HCT116 (cell line): ENCODE data around the gene CCDC183. TPM values are rescaled to one million over a fixed set of nuclear protein-coding genes. Genes with fewer than 3 reads are reported as not detected.

Experiments used
- ATAC-seq: fragments of 200-7000 bp; cut with Tn5 transposase; 2 replicates; pipeline ENCODE4 v1.9.1; 2020; ENCODE audit warnings: mild to moderate bottlenecking, moderate library complexity
- BruUV-seq: library from RNA; stranded (reverse); fragments of 400-500 nt; replicated peaks from 2 replicates; lab custom pipeline; 2021; lab: Mats Ljungman, UMichigan
- CTCF ChIA-PET: fragments of 300-600 bp; sonication (Branson Sonifier 250); formaldehyde crosslinking; loops from one replicate; lab custom pipeline; 2021; ENCODE audit warnings: antibody characterized with exemption; lab: Charles Lee
- POLR2A ChIA-PET: fragments of 300-600, 350-600 bp; sonication (Branson Sonifier 250); formaldehyde crosslinking; loops from one replicate; lab custom pipeline; 2021; ENCODE audit warnings: antibody characterized with exemption; lab: Charles Lee
- RAD21 ChIA-PET, 2 experiments: fragments of 300-600 bp; sonication (Branson Sonifier 250); formaldehyde crosslinking; loops; one replicate each; lab custom pipeline; 2023; ENCODE audit warnings: low total read pairs in 2 of 2; ENCODE audit not compliant: uncharacterized antibody in 2 of 2, unreplicated experiment in 2 of 2, low non-redundant PET in 1 of 2; lab: Charles Lee
- DNase-seq: peaks from one replicate; pipeline ENCODE4 v3.0.0-alpha.2; 2010; ENCODE audit warnings: low read depth, low spot score
- H2AFZ ChIP-seq: fragments of 200-600 bp; shearing (Covaris generic), sonication (generic); 2 replicates; pipeline ENCODE4 v1.6.1; 2017; ENCODE audit warnings: low read depth, mixed run types, mixed read lengths, antibody characterized with exemption, low read length; ENCODE audit not compliant: poor library complexity, severe bottlenecking
- H3K27ac ChIP-seq: 2 replicates; pipeline ENCODE4 v1.5.1; 2012; ENCODE audit warnings: low read depth, low read length
- H3K27me3 ChIP-seq: fragments of 200-600 bp; sonication (generic); 2 replicates; pipeline ENCODE4 v1.6.1; 2016; ENCODE audit warnings: mixed run types, low read length, mixed read lengths; ENCODE audit not compliant: insufficient read depth
- H3K36me3 ChIP-seq, 2 experiments: fragments of 200-500 bp in 1 of 2; fragments of 200-600 bp in 1 of 2; sonication (Bioruptor generic) in 1 of 2; sonication (generic) in 1 of 2; 2 replicates each; pipeline versions ENCODE4 v1.5.1 to v1.6.1; 2014 to 2016; ENCODE audit warnings: low read length in 2 of 2, inconsistent platforms in 1 of 2, mixed read lengths in 1 of 2, mixed run types in 1 of 2; ENCODE audit not compliant: insufficient read depth in 2 of 2, control insufficient read depth in 1 of 2
- H3K4me1 ChIP-seq, 2 experiments: fragments of 200-600 bp in 1 of 2; sonication (generic) in 1 of 2; 2 replicates each; pipeline versions ENCODE4 v1.5.1 to v1.6.1; 2012 to 2017; ENCODE audit warnings: low read length in 2 of 2, inconsistent platforms in 1 of 2, mild to moderate bottlenecking in 1 of 2, mixed read lengths in 1 of 2, mixed run types in 1 of 2, moderate library complexity in 1 of 2; ENCODE audit not compliant: insufficient read depth in 2 of 2, control insufficient read depth in 1 of 2
- H3K4me2 ChIP-seq: fragments of 200-600 bp; sonication (generic); 2 replicates; pipeline ENCODE4 v1.6.1; 2017; ENCODE audit warnings: mixed run types, low read length, mixed read lengths
- H3K4me3 ChIP-seq, 2 experiments: fragments of 200-600 bp in 1 of 2; sonication (generic) in 1 of 2; replicated peaks in 1 of 2; 2 replicates each; pipeline ENCODE4 v1.5.1; 2011 to 2016; ENCODE audit warnings: low read length in 2 of 2, control low read depth in 1 of 2, low read depth in 1 of 2, mild to moderate bottlenecking in 1 of 2, mixed read lengths in 1 of 2, mixed run types in 1 of 2
- H3K79me2 ChIP-seq: fragments of 200-600 bp; sonication (generic); 2 replicates; pipeline ENCODE4 v1.6.1; 2017; ENCODE audit warnings: mild to moderate bottlenecking, mixed run types, low read length, moderate library complexity, mixed read lengths; ENCODE audit not compliant: insufficient read depth
- H3K9ac ChIP-seq: fragments of 200-600 bp; sonication (generic); 2 replicates; pipeline ENCODE4 v1.6.1; 2016; ENCODE audit warnings: low read length, mixed read lengths
- H3K9me2 ChIP-seq: fragments of 200-600 bp; sonication (generic), shearing (Covaris generic); 2 replicates; pipeline ENCODE4 v1.6.1; 2017; ENCODE audit warnings: mixed run types, mild to moderate bottlenecking, moderate library complexity; ENCODE audit not compliant: insufficient read depth
- H3K9me3 ChIP-seq, 2 experiments: fragments of 200-500 bp in 1 of 2; fragments of 200-600 bp in 1 of 2; sonication (Bioruptor generic) in 1 of 2; sonication (generic) in 1 of 2; 2 replicates each; pipeline ENCODE4 v1.6.1; 2014 to 2017; ENCODE audit warnings: low read length in 2 of 2, mixed read lengths in 2 of 2, inconsistent platforms in 1 of 2, low read depth in 1 of 2, mild to moderate bottlenecking in 1 of 2, mixed run types in 1 of 2, moderate library complexity in 1 of 2; ENCODE audit not compliant: control insufficient read depth in 1 of 2, insufficient read depth in 1 of 2
- H4K20me1 ChIP-seq: fragments of 200-600 bp; sonication (generic), shearing (Covaris generic); 2 replicates; pipeline ENCODE4 v1.6.1; 2017; ENCODE audit warnings: mixed run types, mild to moderate bottlenecking, moderate library complexity; ENCODE audit not compliant: insufficient read depth
- CBX3 ChIP-seq: IDR thresholded peaks from 2 replicates; pipeline ENCODE4 v1.6.1; 2012; ENCODE audit warnings: low read depth
- CEBPB ChIP-seq: IDR thresholded peaks from 2 replicates; pipeline ENCODE4 v1.6.1; 2012; ENCODE audit warnings: low read depth
- EGR1 ChIP-seq: IDR thresholded peaks from 2 replicates; pipeline ENCODE4 v1.6.1; 2012; ENCODE audit warnings: low read depth
- ELF1 ChIP-seq: IDR thresholded peaks from 2 replicates; pipeline ENCODE4 v1.6.1; 2012; ENCODE audit warnings: low read depth, borderline replicate concordance
- EZH2 ChIP-seq: fragments of 200-600 bp; sonication (generic); IDR thresholded peaks from 2 replicates; pipeline ENCODE4 v1.6.1; 2017; ENCODE audit warnings: antibody characterized with exemption, mixed run types
- EZH2phosphoT487 ChIP-seq: fragments of 200-600 bp; IDR thresholded peaks from 2 replicates; pipeline ENCODE4 v1.6.1; 2018; ENCODE audit warnings: antibody characterized with exemption, borderline replicate concordance
- FOSL1 ChIP-seq: IDR thresholded peaks from 2 replicates; pipeline ENCODE4 v1.6.1; 2012; ENCODE audit warnings: low read depth
- JUND ChIP-seq: IDR thresholded peaks from 2 replicates; pipeline ENCODE4 v1.6.1; 2012
- POLR2AphosphoS5 ChIP-seq: IDR thresholded peaks from 2 replicates; pipeline ENCODE4 v1.6.1; 2011; ENCODE audit warnings: mild to moderate bottlenecking, low read depth, low read length, moderate library complexity
- RAD21 ChIP-seq: IDR thresholded peaks from 2 replicates; pipeline ENCODE4 v1.6.1; 2012; ENCODE audit warnings: low read depth, mild to moderate bottlenecking
- SIN3A ChIP-seq: IDR thresholded peaks from 2 replicates; pipeline ENCODE4 v1.6.1; 2012; ENCODE audit warnings: low read depth
- SP1 ChIP-seq: IDR thresholded peaks from 2 replicates; pipeline ENCODE4 v1.6.1; 2012; ENCODE audit warnings: low read depth
- SRF ChIP-seq: IDR thresholded peaks from 2 replicates; pipeline ENCODE4 v1.6.1; 2012; ENCODE audit warnings: low read depth
- TCF7L2 ChIP-seq: IDR thresholded peaks from 2 replicates; pipeline ENCODE4 v1.7.0; 2011; ENCODE audit warnings: borderline replicate concordance, inconsistent platforms; ENCODE audit not compliant: insufficient read depth, insufficient read length; ENCODE audit errors: extremely low read depth
- YY1 ChIP-seq: IDR thresholded peaks from 2 replicates; pipeline ENCODE4 v1.6.1; 2011; ENCODE audit warnings: low read length, low read depth, moderate library complexity, mild to moderate bottlenecking; ENCODE audit not compliant: insufficient replicate concordance; ENCODE audit errors: extremely low read depth
- ZFX ChIP-seq: fragments of 450-650 bp; IDR thresholded peaks from 2 replicates; pipeline ENCODE4 v1.6.1; 2017
- ZNF274 ChIP-seq: fragments of 200-500 bp; sonication (Bioruptor generic); IDR thresholded peaks from 2 replicates; pipeline ENCODE4 v1.6.1; 2014; ENCODE audit warnings: mild to moderate bottlenecking, low read depth, low read length, inconsistent platforms
- intact Hi-C: fragments of 100-400 bp; cut with micrococcal nuclease; formaldehyde crosslinking; loops from 2 replicates; pipeline ENCODE4 v1.10.0; 2022
- total RNA-seq: library from RNA; stranded (reverse); gene quantifications from one replicate; pipeline ENCODE4 v1.2.1, GENCODE V29; 2021; ENCODE audit not compliant: unreplicated experiment
- TF ChIP-seq, protein P1 (sequence below), 3 experiments: fragments of 200-600 bp in 1 of 3; sonication (generic) in 1 of 3; IDR thresholded peaks in 2 of 3; conservative IDR thresholded peaks in 1 of 3; 2 replicates each; pipeline ENCODE4 v1.5.1; 2012 to 2017; ENCODE audit warnings: low read depth in 2 of 3, low read length in 2 of 3, antibody characterized with exemption in 1 of 3, borderline replicate concordance in 1 of 3, control low read depth in 1 of 3, mild to moderate bottlenecking in 1 of 3, mixed read lengths in 1 of 3, mixed run types in 1 of 3, moderate library complexity in 1 of 3; ENCODE audit not compliant: insufficient read depth in 1 of 3
- TF ChIP-seq, protein P2 (sequence below): IDR thresholded peaks from 2 replicates; pipeline ENCODE4 v1.6.1; 2012
- TF ChIP-seq, protein P3 (sequence below): IDR thresholded peaks from 2 replicates; pipeline ENCODE4 v1.6.1; 2012

The CCDC183 gene
- total RNA-seq, 1 experiment from 2014 or later, result 2.8 TPM

DNA sequence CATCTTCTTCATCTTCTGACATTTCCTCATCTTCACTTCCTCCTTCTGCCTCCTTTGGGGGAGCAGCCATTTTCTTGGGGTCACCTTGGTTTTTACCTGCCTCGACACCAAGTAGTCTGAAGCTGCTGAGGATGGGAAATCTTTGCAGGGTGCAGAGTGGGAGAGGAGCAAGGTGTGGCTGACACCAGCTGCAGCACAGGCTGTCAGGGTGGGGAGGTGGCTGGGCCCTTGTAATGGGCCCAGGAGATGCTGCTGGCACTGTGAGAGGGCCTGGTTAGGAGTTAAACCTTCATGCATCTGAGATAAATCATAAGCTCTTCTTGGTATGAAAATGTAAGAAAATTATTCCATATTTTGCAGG, 19.3 kb downstream of the CCDC183 start:
- Histone ChIP-seq H3K27me3 (no peaks in the 10 kb centered on the region), H3K27ac (no peak overlapping the region), H3K9me3 (no peaks in the 10 kb centered on the region), H2AFZ (no peak overlapping the region), H3K9ac (no peak overlapping the region), H3K36me3 (peaks cover 0 to 14% of the 10 kb centered on the region in 2 experiments; a peak in 2 of 4 replicates), H3K4me1 (no peaks in the 10 kb centered on the region), H3K9me2 (no peaks in the 10 kb centered on the region), H3K4me2 (no peak overlapping the region), H3K79me2 (peaks cover 48% of the 10 kb centered on the region), H4K20me1 (no peaks in the 10 kb centered on the region), H3K4me3 (no peak overlapping the region)
- intact Hi-C loops, result no loop called here
- TF ChIP-seq YY1, result no peak
- no peak for TF ChIP-seq EZH2
- no peak for TF ChIP-seq SP1
- TF ChIP-seq, protein P1, sequence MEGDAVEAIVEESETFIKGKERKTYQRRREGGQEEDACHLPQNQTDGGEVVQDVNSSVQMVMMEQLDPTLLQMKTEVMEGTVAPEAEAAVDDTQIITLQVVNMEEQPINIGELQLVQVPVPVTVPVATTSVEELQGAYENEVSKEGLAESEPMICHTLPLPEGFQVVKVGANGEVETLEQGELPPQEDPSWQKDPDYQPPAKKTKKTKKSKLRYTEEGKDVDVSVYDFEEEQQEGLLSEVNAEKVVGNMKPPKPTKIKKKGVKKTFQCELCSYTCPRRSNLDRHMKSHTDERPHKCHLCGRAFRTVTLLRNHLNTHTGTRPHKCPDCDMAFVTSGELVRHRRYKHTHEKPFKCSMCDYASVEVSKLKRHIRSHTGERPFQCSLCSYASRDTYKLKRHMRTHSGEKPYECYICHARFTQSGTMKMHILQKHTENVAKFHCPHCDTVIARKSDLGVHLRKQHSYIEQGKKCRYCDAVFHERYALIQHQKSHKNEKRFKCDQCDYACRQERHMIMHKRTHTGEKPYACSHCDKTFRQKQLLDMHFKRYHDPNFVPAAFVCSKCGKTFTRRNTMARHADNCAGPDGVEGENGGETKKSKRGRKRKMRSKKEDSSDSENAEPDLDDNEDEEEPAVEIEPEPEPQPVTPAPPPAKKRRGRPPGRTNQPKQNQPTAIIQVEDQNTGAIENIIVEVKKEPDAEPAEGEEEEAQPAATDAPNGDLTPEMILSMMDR (IDR thresholded peaks at IDR 0.05 in 2 of 3, conservative IDR thresholded peaks at IDR 0.05 in 1 of 3; ENCODE audit: borderline replicate concordance in 1 of 3, insufficient read depth in 1 of 3, low read depth in 2 of 3, low read length in 2 of 3), result no peak
- no peak for TF ChIP-seq TCF7L2
- TF ChIP-seq EZH2phosphoT487, result no peak
- no peak for TF ChIP-seq CEBPB
- TF ChIP-seq CBX3, result no peak
- no peak for TF ChIP-seq ZFX
- no peak for TF ChIP-seq POLR2AphosphoS5
- TF ChIP-seq, protein P2, sequence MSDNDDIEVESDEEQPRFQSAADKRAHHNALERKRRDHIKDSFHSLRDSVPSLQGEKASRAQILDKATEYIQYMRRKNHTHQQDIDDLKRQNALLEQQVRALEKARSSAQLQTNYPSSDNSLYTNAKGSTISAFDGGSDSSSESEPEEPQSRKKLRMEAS, result no peak
- no peak for TF ChIP-seq FOSL1
- TF ChIP-seq, protein P3, sequence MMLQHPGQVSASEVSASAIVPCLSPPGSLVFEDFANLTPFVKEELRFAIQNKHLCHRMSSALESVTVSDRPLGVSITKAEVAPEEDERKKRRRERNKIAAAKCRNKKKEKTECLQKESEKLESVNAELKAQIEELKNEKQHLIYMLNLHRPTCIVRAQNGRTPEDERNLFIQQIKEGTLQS, result no peak
- TF ChIP-seq SIN3A, result no peak
- no peak for TF ChIP-seq ZNF274
- no peak for TF ChIP-seq EGR1
- TF ChIP-seq SRF, result no peak
- no peak for TF ChIP-seq JUND
- no peak for TF ChIP-seq RAD21
- no peak for TF ChIP-seq ELF1
- BruUV-seq, result no TSS peak
- DNase-seq (no peak), ATAC-seq (no peak)
- CTCF ChIA-PET, result no interaction called here
- POLR2A ChIA-PET, result no interaction called here
- RAD21 ChIA-PET, result no interaction called here
